Adrenal gland (tissue), 5 donors: ENCODE measurements around the gene PSAP.

Experiments
- CTCF ChIP-seq, 6 experiments: fragments of 450-650 bp in 4 of 6; fragments of 200-600 bp in 2 of 6; sonication (generic) in 1 of 6; IDR thresholded peaks; 1 replicate in 5 of 6; 2 replicates in 1 of 6; pipeline versions ENCODE4 v1.5.1 to v1.8.0; 2016 to 2021; ENCODE audit warnings: antibody characterized with exemption in 6 of 6, mild to moderate bottlenecking in 2 of 6, moderate library complexity in 1 of 6
- POLR2A ChIP-seq, 2 donors: fragments of 450-650 bp; IDR thresholded peaks; one replicate each; pipeline ENCODE4 v1.6.1; 2017; ENCODE audit warnings: antibody characterized with exemption in 2 of 2, mild to moderate bottlenecking in 2 of 2, moderate library complexity in 1 of 2
- donor health status: DM: no; HTN: no; CAD: no.

GRCh38 chr10:71860243-71861029 is 9.4 kb upstream of the PSAP start:
- TF ChIP-seq CTCF (IDR thresholded peaks at IDR 0.05): no peak
- TF ChIP-seq POLR2A (IDR thresholded peaks at IDR 0.05): peak in 1 of 2 donors; percentile 89
